Endometrial microvascular endothelial cells (primary cell): ENCODE measurements around the gene CHPT1. TPM values are rescaled to one million over a fixed set of nuclear protein-coding genes. Genes with fewer than 3 reads are reported as not detected.
"Not testable (repeated sequence)": the region's sequence is repeated elsewhere in the genome, so short reads cannot be mapped to it uniquely, and the experiment has no call there.

Experiments used
- in situ Hi-C: cut with HindIII; loops from 2 replicates; pipeline ENCODE4 v1.10.0; 2017; ENCODE audit warnings: low sequenced_read_pairs, low pct_unique_long_range_greater_than_20kb; ENCODE audit errors: inconsistent ontology term
- total RNA-seq: library from RNA; depleted of rRNA; stranded (reverse); fragments of >200 nt; gene quantifications from one replicate; pipeline ENCODE4 v1.2.3, GENCODE V29; 2015; ENCODE audit errors: inconsistent ontology term

The CHPT1 gene
- total RNA-seq, 1 donor from 2014 or later, result 32.0 TPM

DNA sequence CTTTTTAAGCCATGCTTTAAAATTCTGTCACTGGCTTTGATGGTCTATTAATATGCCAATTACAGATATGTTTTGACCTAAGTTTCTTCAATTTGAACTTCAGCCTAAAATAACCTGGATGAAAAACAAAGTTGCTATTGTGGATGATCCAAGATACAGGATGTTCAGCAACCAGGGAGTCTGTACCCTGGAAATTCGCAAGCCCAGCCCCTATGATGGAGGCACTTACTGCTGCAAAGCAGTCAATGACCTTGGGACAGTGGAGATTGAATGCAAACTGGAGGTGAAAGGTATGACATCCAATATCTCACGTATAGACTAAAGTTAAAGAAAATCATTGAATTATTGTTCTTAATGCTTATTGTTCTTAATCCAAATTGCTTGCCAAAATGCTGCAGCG is 17.2 kb upstream of the CHPT1 start:
- in situ Hi-C loops, result no loop called here

GRCh38 chr12:101680647-101681046 is 16.8 kb upstream of the CHPT1 start:
- in situ Hi-C loops, result no loop called here

GRCh38 chr12:101681627-101682026 is 15.8 kb upstream of the CHPT1 start:
- in situ Hi-C loops, result not testable (repeated sequence)

DNA sequence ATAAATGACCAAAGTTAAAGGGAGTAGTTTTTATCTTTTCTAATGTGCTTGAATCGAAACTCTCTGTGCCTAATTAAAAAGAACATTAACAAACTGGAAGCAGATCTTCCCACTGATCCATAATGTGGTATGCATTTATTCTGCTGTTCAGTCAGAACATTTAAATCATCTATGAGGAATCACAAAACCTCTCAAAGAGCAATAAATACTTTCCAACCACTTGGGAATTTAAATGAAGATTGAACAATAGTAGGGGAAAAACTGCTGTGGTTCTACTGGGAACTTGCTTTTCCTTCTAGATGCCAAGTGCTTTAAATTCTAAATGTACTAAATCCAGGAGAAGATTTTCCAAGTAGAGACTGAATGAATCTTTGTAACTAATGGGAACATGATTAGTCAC is 12.3 kb upstream of the CHPT1 start:
- in situ Hi-C loops, result no loop called here

DNA sequence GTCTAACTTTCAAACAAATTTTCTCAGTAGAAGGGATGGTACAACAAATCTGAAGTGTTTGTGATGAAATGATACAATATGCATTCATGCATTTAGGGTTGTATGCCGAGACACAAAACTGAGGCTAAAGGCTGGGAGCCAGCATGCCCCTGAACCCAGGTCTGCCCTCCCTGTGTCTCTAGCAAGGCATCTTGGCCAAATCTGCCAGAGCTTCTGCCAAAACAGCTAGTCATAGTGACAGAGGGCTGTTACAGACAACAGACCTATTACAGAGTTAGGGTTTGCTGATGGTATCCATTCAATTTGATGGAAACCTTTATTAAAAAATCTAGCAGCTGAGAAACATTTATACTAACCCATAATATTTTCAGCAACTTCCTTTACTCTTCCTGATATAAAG is 11.3 kb upstream of the CHPT1 start:
- in situ Hi-C loops, result no loop called here

- in situ Hi-C loops, result no loop called here
Observed at GRCh38 chr12:101690544-101691098, 6.8 kb upstream of the CHPT1 start.

GRCh38 chr12:101691503-101692096 is 5.8 kb upstream of the CHPT1 start:
- in situ Hi-C loops, result no loop called here

DNA sequence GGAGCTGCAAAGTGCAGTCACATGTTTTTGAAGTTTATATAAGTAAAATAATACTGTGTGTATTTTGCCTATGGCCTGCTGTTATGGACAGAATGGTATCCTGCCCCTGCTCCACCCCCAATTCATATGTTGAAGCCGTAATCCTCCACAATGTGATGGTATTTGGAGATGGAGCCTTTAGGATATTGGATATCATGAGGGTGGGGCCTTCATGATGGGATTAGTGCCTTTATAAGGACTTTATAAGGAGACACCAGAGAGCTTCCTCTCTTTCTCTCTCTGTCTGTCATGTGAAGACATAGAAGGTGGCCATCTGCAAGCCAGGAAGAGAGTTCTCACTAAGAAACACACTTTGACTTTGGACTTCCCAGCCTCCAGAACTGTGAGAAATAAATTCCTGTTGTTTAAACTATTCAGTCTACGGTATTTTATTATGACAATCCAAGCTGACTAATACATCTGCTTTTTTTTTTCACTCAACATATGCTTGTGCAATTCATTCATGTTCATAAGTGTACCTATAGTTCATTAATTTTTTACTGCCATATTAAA is 3.1 kb upstream of the CHPT1 start:
- in situ Hi-C loops, result no loop called here

DNA sequence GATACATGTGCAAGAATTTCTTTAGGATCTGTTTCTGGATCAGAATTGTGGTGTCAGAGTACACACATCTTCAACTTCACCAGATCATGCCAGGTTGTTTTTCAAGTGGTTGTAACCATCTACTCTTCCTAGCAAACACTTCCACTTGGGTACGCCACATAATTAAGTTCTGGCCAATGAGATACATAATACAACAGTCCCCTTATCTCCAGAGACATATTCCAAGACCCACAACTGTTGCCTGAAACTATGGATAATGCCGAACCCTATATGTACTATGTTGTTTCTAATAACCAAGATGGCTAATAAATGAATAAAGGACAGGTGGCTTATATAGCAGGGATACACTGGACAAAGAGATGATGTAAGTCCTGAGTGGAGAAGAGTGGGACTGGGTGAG is 2.5 kb upstream of the CHPT1 start:
- in situ Hi-C loops, result no loop called here

GRCh38 chr12:101695706-101696105 is 1.7 kb upstream of the CHPT1 start:
- in situ Hi-C loops, result no loop called here

DNA sequence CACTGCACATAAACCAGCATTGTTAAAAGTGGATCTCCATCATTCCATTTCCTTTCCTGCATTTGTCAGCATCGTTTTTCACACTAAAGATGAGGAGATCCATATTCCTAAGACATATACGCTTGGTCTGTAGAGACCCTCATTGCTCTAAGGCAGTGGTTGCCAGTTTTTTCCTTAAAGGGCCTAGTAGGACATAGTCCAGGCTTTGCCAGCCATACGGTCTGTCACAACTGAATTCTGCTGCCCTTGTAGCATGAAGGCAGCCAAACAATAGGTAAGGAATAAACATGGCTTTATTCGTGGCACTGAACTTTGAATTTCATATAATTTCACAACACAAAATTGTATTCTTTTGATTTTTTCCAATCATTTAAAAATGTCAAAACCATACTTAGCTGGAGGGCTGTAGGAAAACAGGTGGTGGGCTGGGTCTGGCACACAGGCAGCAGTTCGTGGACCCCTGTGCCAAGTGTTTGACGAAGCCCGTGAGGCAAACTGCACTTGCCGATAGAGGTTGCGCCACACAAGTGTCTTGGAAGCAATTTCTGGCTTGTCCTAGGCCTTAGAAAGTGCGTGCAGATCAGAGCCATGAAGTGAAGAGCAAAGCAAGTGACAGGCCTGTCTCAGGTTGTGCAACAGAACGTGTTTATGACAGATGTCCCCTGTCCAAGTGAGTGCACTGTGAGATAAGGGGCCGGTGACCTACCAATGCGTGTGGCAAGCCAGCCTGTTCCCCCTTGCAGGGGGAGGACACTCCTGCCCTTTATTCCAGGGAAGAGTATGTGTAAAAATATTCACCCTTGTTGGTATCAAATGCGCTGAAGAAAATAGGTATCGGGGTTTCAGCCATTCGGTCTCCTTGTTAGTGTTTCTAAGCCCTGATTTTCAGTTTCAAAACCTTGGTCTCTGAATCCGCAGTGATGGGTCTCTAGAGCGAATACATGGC is 916 bp upstream of the CHPT1 start:
- in situ Hi-C loops, result no loop called here

- in situ Hi-C loops, result no loop called here
Observed at GRCh38 chr12:101697930-101698799, 725 bp downstream of the CHPT1 start.

DNA sequence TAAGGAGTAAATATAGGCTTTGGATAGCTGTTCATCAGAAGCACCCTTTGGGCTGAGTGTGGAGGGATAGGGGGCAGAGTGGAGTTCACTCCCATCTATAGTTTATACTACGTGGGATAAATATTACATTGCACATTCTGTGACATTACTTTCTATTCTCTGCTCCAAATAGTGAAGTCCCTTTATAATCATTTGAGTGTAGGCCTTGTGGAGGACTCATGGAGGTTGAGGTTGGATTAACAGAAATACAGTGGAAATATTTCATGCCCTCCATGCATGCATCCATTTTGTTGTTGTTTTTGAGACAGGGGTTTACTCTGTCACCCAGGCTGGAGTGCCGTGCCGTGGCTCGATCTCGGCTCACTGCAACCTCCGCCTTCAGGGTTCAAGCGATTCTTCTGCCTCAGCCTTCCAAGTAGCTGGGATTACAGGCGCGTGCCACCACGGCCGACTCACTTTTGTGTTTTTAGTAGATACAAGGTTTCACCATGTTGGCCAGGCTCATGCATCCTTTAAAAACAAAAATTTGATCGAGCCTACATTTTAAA is 1.4 kb downstream of the CHPT1 start:
- in situ Hi-C loops, result no loop called here

DNA sequence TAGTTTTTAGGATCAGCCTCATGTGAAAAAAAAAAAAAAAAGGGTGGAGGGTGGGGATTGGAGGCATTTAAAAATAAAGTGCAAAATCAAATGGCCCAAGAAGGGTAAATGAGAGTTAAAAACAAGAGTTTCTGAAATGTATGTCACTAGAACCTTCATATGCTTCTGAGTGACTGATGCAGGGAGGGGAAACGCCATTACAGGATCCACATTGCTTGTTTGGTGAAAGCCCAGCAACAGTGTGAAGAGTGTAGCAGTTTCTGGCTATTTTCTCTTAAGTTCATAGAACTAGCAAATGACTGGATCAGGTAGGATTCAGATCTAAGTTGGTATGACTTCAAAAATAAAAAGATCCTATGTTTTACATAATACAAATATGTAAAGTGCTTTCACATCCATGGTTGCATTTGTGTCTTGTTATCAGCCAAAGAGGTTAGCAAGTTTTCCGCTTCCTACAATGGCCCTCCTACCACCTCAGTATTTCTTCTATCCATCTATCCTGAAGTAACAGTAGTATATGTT is 2.9 kb downstream of the CHPT1 start:
- in situ Hi-C loops, result no loop called here

GRCh38 chr12:101703487-101703886 is 6.0 kb downstream of the CHPT1 start:
- in situ Hi-C loops, result no loop called here

DNA sequence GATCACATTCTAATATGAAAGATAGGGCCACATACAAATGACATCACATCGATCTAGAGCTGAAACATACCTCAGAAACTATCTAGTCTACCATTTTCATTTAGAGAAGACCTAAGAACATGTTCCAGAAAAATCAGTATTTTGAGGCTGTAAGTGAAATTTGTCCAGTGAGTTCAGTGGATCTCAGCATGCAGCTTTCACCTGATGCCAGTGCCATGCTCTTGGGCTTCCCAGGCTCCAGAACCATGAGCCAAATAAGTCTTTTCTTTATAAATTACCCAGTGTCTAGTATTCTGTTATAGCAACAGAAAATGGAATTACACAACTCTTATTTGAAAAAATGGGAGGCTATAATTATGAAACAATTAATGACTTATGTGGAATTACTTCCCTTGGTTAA is 9.0 kb downstream of the CHPT1 start:
- in situ Hi-C loops, result no loop called here

- in situ Hi-C loops, result no loop called here
Observed at GRCh38 chr12:101707131-101707782, 9.8 kb downstream of the CHPT1 start.

DNA sequence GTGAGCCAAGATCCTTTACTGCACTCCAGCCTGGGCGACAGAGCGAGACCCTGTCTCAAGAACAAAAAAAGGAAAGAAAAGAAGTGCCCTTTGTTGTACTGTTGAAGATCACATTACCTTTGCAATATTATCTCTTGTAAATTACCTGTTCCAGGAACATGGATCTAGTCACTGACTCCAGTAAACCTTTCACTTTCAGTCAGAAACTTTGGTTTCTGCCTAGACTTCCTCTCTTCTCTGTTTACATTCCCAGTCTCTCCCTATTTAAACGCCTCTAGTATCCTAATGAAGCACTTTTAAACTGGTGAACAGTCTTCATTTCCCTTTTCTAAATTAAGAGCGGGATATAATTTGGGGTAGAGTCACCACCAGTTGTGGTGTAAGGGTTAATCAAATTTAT is 12.8 kb downstream of the CHPT1 start:
- in situ Hi-C loops, result no loop called here
